GM12891 (cell line): Measurements from ENCODE around the gene RPP25L.

Source experiments
- DNase-seq: peaks from one replicate; pipeline ENCODE4 v3.0.0; 2011; ENCODE audit warnings: low spot score; ENCODE audit not compliant: insufficient read length
- FAIRE-seq: peaks from 2 replicates; lab custom pipeline; 2011; peaks lifted over from hg19 to GRCh38; lab: Jason Lieb, UNC
- PAX5 ChIP-seq: IDR thresholded peaks from 2 replicates; pipeline ENCODE4 v1.6.1; 2011; ENCODE audit warnings: low read length, moderate library complexity, mild to moderate bottlenecking; ENCODE audit not compliant: insufficient read depth, severe bottlenecking
- POLR2A ChIP-seq: IDR thresholded peaks from 2 replicates; pipeline ENCODE4 v1.6.1; 2011; ENCODE audit warnings: low read depth, low read length, control low read depth
- POLR2AphosphoS5 ChIP-seq: IDR thresholded peaks from 2 replicates; pipeline ENCODE4 v1.6.1; 2011; ENCODE audit warnings: low read depth, low read length, control low read depth
- POU2F2 ChIP-seq: IDR thresholded peaks from 2 replicates; pipeline ENCODE4 v1.6.1; 2011; ENCODE audit warnings: low read depth, mild to moderate bottlenecking, control low read depth, low read length, moderate library complexity
- SPI1 ChIP-seq: IDR thresholded peaks from 2 replicates; pipeline ENCODE4 v1.6.1; 2011; ENCODE audit warnings: low read depth, low read length, control low read depth
- TAF1 ChIP-seq: IDR thresholded peaks from 2 replicates; pipeline ENCODE4 v1.6.1; 2011; ENCODE audit warnings: low read depth, low read length, control low read depth

The RPP25L gene

DNA sequence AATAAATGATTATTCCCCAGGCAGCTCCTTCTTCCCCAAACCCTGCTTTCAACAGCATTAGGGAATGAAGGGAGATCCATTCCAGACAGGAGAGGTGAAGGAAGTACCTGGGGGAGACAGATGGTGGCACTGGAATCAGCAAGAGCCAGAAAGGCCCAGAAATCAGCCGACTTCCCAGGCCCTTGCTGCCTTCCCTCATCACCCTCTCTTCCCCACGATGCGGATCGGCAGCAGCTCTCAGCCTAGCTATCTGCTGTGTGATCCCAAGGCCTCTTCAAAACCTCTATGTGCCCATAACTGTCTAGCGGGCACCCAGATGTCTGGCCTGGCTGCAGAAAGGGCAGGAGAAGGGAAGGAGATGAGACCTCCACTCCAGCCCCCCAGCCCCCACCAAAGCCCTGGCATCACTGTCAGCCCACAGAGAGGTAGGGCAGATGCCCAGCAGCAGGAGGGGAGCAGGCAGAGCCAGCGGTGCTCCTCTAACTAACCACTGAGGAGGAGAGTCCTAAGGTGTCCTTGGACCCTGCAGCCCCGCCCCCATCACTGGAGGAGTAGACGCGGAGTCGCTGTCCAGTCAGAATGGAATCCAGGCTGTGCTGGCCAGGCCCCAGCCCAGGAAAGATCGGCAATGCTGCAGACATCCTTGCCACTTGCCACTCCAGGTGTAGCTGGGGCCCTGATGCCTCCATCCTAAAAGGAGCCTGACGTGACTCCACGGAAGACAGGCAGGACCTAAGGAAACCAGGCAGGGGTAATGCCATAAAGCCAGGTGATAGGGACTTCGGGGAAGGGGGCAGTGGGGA, 35.1 kb downstream of the RPP25L start:
- DNase-seq: no peak
- no peak for FAIRE-seq
- TF ChIP-seq POLR2AphosphoS5: no peak
- no peak for TF ChIP-seq TAF1
- no peak for TF ChIP-seq PAX5
- no peak for TF ChIP-seq POLR2A
- no peak for TF ChIP-seq POU2F2
- TF ChIP-seq SPI1: no peak

DNA sequence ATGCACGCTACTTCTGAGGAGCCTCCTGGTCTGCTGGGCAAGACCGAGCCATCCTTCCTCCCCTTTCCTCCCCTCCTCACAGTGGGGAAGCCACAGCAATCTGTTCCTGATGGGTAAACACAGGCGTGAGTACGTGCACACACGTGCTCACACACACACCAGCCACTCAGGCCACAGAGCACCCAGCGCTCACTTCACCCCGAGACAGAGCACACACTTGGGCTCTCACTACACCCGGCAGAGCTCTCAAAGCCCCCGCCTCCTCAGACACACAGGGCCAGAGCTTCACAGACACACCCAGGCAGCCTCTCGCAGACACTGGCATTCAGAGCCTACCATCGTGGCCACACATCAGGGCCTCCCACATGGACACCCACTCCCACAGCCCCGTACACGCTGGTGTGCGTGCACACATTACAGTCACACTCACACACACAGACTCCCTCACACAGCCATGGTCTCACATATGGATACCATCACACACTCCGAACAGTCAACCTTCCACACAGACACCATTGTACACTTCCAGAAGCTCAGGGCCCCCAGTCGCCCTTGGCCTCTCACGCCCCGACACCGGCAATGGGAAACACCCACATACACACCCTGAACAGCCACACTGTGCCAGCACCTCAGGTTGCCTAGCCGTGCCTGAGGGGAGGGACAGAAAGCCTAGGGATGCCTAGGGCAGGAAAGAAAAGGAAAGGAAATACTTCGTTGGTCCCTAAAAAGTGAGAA, 35.9 kb downstream of the RPP25L start:
- FAIRE-seq: no peak

DNA sequence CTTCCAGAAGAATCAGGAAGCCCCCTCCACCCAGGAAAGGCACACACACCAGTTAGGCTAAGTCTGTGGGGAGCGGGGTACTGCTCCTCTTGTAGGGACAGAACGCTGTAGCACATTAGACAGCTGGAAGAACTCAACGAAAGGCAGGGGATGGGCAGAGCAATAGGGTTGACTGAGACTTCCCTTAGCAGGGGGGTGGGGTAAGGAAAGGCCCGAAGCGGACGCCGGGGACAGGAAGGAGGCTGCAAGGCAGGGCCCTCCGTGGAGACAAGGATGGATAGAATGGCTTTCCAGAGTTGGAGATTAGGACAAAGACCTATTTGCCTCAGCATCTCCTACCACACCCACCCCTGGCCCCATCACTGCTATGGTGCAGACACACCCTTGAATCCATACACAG, 36.7 kb downstream of the RPP25L start:
- no peak for TF ChIP-seq POLR2AphosphoS5
- no peak for TF ChIP-seq PAX5
- TF ChIP-seq SPI1: no peak
- TF ChIP-seq TAF1: no peak
- TF ChIP-seq POU2F2: no peak
- TF ChIP-seq POLR2A: no peak
- FAIRE-seq (no peak), DNase-seq (no peak)

More for the DNA sequence above, 35.9 kb downstream of the RPP25L start:
- DNase-seq: no peak
- no peak for TF ChIP-seq PAX5
- no peak for TF ChIP-seq POU2F2
- TF ChIP-seq POLR2AphosphoS5: no peak
- no peak for TF ChIP-seq SPI1
- TF ChIP-seq TAF1: no peak
- TF ChIP-seq POLR2A: no peak

DNA sequence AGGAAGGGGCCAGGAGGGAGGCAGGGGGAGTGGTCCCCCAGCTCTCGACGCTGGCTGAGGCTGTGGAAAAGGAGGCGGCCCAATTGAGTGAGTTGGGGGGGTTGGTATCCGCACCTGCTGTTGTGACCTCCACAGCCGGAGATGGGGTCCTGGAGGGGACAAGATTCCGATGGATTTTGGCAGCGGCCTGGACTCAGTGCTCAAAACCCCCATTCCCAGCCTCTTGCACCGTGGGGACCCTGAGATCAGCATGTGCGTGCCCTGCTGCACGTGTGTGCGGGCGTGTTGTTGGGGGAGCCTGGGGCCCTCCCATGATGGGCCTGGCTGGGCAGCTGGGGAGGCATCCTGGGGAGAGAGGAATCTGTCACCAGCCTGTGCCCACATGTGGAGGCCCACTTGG, 37.3 kb downstream of the RPP25L start:
- no peak for FAIRE-seq
- no peak for DNase-seq
- no peak for TF ChIP-seq POLR2A
- no peak for TF ChIP-seq TAF1
- no peak for TF ChIP-seq POU2F2
- no peak for TF ChIP-seq PAX5
- TF ChIP-seq POLR2AphosphoS5: no peak
- TF ChIP-seq SPI1: no peak

DNA sequence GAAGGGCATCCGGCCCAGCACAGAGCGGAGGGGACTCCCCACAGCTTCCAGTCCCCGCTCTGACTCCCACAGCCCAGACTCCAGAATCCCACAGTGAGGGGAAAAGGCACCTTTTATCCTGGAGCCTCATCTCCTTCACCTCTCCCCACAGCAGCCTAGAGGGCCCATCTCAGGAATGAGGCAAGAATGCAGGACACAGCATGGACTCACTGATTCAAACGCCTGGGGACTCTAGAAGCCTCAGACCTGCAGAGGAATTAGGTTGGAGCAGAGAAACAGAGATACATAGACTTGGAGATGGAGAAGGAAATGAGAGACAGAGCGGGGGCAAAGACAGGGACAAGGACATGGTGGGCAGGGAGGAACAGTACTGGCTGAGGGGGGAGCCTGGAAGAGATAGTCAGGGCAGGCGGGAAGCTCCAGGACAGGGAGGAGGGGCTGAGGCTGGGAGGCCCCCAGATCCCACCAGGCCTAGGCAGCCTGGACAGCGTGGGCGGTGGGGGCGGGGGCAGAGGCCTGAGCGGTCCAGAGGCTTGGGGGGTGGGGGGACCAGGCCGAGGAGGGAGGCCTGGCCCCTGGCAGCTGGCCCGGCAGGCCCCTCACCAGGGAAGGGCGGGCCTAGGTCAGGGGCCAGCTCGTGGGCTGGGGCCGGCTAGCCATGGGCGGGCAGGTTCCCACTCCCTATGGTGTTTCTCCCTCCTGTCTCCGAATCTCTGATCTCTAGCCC, 38.1 kb downstream of the RPP25L start:
- FAIRE-seq (no peak), DNase-seq (no peak)
- no peak for TF ChIP-seq SPI1
- TF ChIP-seq POLR2A: no peak
- TF ChIP-seq PAX5: no peak
- TF ChIP-seq TAF1: no peak
- TF ChIP-seq POLR2AphosphoS5: no peak
- TF ChIP-seq POU2F2: no peak

DNA sequence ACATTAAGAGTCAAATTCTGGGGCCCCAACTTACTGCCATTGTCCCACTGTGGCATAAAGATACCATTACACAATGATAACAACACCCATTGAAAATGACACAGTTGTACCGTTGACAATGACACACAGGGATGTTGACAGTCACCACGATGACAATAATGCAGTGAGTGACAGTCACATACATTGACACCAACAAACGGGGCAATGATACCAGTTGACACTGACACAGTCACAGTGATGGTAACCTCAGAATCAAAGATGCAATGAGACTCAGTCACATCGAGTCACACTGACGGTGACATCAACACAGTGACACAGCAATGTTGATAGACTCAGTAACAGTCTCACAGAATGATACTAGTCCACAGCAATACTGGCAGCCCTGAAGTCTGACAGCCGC, 39.3 kb downstream of the RPP25L start:
- TF ChIP-seq SPI1 (no peak), PAX5 (no peak), POLR2AphosphoS5 (no peak), POU2F2 (no peak), TAF1 (no peak), POLR2A (no peak)
- no peak for DNase-seq
- no peak for FAIRE-seq

DNA sequence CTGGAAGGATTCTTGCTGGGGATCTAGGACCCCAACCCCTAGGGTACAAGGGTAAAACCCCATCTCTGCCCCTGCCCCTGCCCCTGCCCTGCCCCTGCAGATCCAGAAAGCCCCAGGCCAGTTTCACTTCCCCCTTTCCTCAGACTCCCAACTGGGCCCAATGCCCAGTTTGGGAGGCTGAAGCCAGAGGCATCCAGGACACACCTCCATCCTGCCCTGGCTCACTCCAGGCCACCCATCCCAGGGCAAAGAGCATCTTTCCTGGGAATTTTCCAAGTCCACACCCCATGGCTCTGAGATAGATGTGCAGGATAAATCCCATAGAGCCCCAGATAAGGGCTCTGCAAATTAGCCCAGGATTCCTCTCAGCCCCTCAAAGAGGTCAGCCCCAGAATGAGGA, 39.8 kb downstream of the RPP25L start:
- FAIRE-seq (no peak), DNase-seq (no peak)
- peak; percentile 74 for TF ChIP-seq SPI1
- no peak for TF ChIP-seq TAF1

DNA sequence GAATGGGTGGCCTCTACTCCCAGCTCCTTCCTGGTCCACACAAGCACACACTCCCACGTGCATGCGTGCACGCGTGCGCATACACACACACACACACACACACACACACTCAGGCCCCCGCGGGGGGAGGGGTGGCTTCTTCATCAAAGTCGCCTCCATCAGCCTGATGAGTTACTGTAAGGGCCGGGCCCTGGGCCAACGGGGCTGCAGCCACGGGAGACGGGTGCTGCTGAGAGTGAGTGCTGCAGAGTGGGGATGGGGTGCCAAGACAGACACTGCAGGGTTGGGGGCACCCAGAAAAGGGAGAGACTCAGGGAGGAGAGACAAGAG, 40.5 kb downstream of the RPP25L start:
- DNase-seq (no peak), FAIRE-seq (no peak)
- TF ChIP-seq TAF1 (no peak), POLR2AphosphoS5 (no peak), PAX5 (no peak), SPI1 (no peak), POU2F2 (no peak), POLR2A (no peak)

DNA sequence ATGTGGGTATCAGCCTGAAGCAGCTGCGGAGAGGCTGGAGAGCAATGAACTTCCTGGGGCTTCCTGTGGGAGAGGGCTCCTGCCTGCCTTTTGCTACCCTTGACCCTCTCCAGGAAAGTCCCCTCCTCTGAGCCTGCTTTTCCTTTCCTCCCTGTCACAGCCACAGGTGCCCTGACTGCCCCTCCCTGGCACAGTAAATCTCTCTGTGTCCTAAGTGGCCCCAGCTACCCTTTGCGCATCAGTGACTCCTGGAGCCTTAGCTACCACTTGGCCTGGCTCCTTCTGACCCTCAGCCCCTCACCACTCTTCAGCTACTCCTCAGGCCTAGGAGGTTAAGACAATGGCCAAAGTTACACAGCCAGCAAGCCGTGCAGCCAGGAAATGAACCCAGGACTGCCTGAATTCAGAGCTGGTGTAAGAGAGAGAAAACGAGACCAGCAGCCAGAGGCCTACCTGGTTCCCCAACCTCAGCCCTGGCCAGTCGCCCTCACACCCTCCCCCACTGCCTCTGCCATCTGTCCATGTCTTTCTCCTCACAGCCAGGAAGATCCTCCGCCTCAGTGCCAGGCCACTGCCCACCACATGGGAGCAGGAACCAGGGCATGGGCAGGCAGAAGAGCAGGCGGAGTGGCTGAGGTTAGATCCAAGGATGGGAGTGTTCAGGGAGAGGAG, 41.0 kb downstream of the RPP25L start:
- peak; percentile 33 for FAIRE-seq
- DNase-seq: no peak
- TF ChIP-seq PAX5 (no peak), POU2F2 (no peak), SPI1 (no peak), POLR2A (no peak), POLR2AphosphoS5 (no peak), TAF1 (no peak)
